HCT116 (cell line): Measurements from ENCODE around the gene LAIR1. TPM values are rescaled to one million over a fixed set of nuclear protein-coding genes. Genes with fewer than 3 reads are reported as not detected.

ENCODE experiments used
- ATAC-seq: fragments of 200-7000 bp; cut with Tn5 transposase; 2 replicates; pipeline ENCODE4 v1.9.1; 2020; ENCODE audit warnings: mild to moderate bottlenecking, moderate library complexity
- BruUV-seq: library from RNA; stranded (reverse); fragments of 400-500 nt; replicated peaks from 2 replicates; lab custom pipeline; 2021; lab: Mats Ljungman, UMichigan
- CTCF ChIA-PET: fragments of 300-600 bp; sonication (Branson Sonifier 250); formaldehyde crosslinking; loops from one replicate; lab custom pipeline; 2021; ENCODE audit warnings: antibody characterized with exemption; lab: Charles Lee
- POLR2A ChIA-PET: fragments of 300-600, 350-600 bp; sonication (Branson Sonifier 250); formaldehyde crosslinking; loops from one replicate; lab custom pipeline; 2021; ENCODE audit warnings: antibody characterized with exemption; lab: Charles Lee
- RAD21 ChIA-PET, 2 experiments: fragments of 300-600 bp; sonication (Branson Sonifier 250); formaldehyde crosslinking; loops; one replicate each; lab custom pipeline; 2023; ENCODE audit warnings: low total read pairs in 2 of 2; ENCODE audit not compliant: uncharacterized antibody in 2 of 2, unreplicated experiment in 2 of 2, low non-redundant PET in 1 of 2; lab: Charles Lee
- DNase-seq: peaks from one replicate; pipeline ENCODE4 v3.0.0-alpha.2; 2010; ENCODE audit warnings: low read depth, low spot score
- H2AFZ ChIP-seq: fragments of 200-600 bp; shearing (Covaris generic), sonication (generic); 2 replicates; pipeline ENCODE4 v1.6.1; 2017; ENCODE audit warnings: low read depth, mixed run types, mixed read lengths, antibody characterized with exemption, low read length; ENCODE audit not compliant: poor library complexity, severe bottlenecking
- H3K27ac ChIP-seq: 2 replicates; pipeline ENCODE4 v1.5.1; 2012; ENCODE audit warnings: low read depth, low read length
- H3K27me3 ChIP-seq: fragments of 200-600 bp; sonication (generic); 2 replicates; pipeline ENCODE4 v1.6.1; 2016; ENCODE audit warnings: mixed run types, low read length, mixed read lengths; ENCODE audit not compliant: insufficient read depth
- H3K36me3 ChIP-seq, 2 experiments: fragments of 200-500 bp in 1 of 2; fragments of 200-600 bp in 1 of 2; sonication (Bioruptor generic) in 1 of 2; sonication (generic) in 1 of 2; 2 replicates each; pipeline versions ENCODE4 v1.5.1 to v1.6.1; 2014 to 2016; ENCODE audit warnings: low read length in 2 of 2, inconsistent platforms in 1 of 2, mixed read lengths in 1 of 2, mixed run types in 1 of 2; ENCODE audit not compliant: insufficient read depth in 2 of 2, control insufficient read depth in 1 of 2
- H3K4me1 ChIP-seq, 2 experiments: fragments of 200-600 bp in 1 of 2; sonication (generic) in 1 of 2; 2 replicates each; pipeline versions ENCODE4 v1.5.1 to v1.6.1; 2012 to 2017; ENCODE audit warnings: low read length in 2 of 2, inconsistent platforms in 1 of 2, mild to moderate bottlenecking in 1 of 2, mixed read lengths in 1 of 2, mixed run types in 1 of 2, moderate library complexity in 1 of 2; ENCODE audit not compliant: insufficient read depth in 2 of 2, control insufficient read depth in 1 of 2
- H3K4me2 ChIP-seq: fragments of 200-600 bp; sonication (generic); 2 replicates; pipeline ENCODE4 v1.6.1; 2017; ENCODE audit warnings: mixed run types, low read length, mixed read lengths
- H3K4me3 ChIP-seq, 2 experiments: fragments of 200-600 bp in 1 of 2; sonication (generic) in 1 of 2; replicated peaks in 1 of 2; 2 replicates each; pipeline ENCODE4 v1.5.1; 2011 to 2016; ENCODE audit warnings: low read length in 2 of 2, control low read depth in 1 of 2, low read depth in 1 of 2, mild to moderate bottlenecking in 1 of 2, mixed read lengths in 1 of 2, mixed run types in 1 of 2
- H3K79me2 ChIP-seq: fragments of 200-600 bp; sonication (generic); 2 replicates; pipeline ENCODE4 v1.6.1; 2017; ENCODE audit warnings: mild to moderate bottlenecking, mixed run types, low read length, moderate library complexity, mixed read lengths; ENCODE audit not compliant: insufficient read depth
- H3K9ac ChIP-seq: fragments of 200-600 bp; sonication (generic); 2 replicates; pipeline ENCODE4 v1.6.1; 2016; ENCODE audit warnings: low read length, mixed read lengths
- H3K9me2 ChIP-seq: fragments of 200-600 bp; sonication (generic), shearing (Covaris generic); 2 replicates; pipeline ENCODE4 v1.6.1; 2017; ENCODE audit warnings: mixed run types, mild to moderate bottlenecking, moderate library complexity; ENCODE audit not compliant: insufficient read depth
- H3K9me3 ChIP-seq, 2 experiments: fragments of 200-500 bp in 1 of 2; fragments of 200-600 bp in 1 of 2; sonication (Bioruptor generic) in 1 of 2; sonication (generic) in 1 of 2; 2 replicates each; pipeline ENCODE4 v1.6.1; 2014 to 2017; ENCODE audit warnings: low read length in 2 of 2, mixed read lengths in 2 of 2, inconsistent platforms in 1 of 2, low read depth in 1 of 2, mild to moderate bottlenecking in 1 of 2, mixed run types in 1 of 2, moderate library complexity in 1 of 2; ENCODE audit not compliant: control insufficient read depth in 1 of 2, insufficient read depth in 1 of 2
- H4K20me1 ChIP-seq: fragments of 200-600 bp; sonication (generic), shearing (Covaris generic); 2 replicates; pipeline ENCODE4 v1.6.1; 2017; ENCODE audit warnings: mixed run types, mild to moderate bottlenecking, moderate library complexity; ENCODE audit not compliant: insufficient read depth
- EZH2 ChIP-seq: fragments of 200-600 bp; sonication (generic); IDR thresholded peaks from 2 replicates; pipeline ENCODE4 v1.6.1; 2017; ENCODE audit warnings: antibody characterized with exemption, mixed run types
- EZH2phosphoT487 ChIP-seq: fragments of 200-600 bp; IDR thresholded peaks from 2 replicates; pipeline ENCODE4 v1.6.1; 2018; ENCODE audit warnings: antibody characterized with exemption, borderline replicate concordance
- FOSL1 ChIP-seq: IDR thresholded peaks from 2 replicates; pipeline ENCODE4 v1.6.1; 2012; ENCODE audit warnings: low read depth
- MAX ChIP-seq: IDR thresholded peaks from 2 replicates; pipeline ENCODE4 v1.6.1; 2012
- POLR2AphosphoS5 ChIP-seq: IDR thresholded peaks from 2 replicates; pipeline ENCODE4 v1.6.1; 2011; ENCODE audit warnings: mild to moderate bottlenecking, low read depth, low read length, moderate library complexity
- RAD21 ChIP-seq: IDR thresholded peaks from 2 replicates; pipeline ENCODE4 v1.6.1; 2012; ENCODE audit warnings: low read depth, mild to moderate bottlenecking
- SIN3A ChIP-seq: IDR thresholded peaks from 2 replicates; pipeline ENCODE4 v1.6.1; 2012; ENCODE audit warnings: low read depth
- SP1 ChIP-seq: IDR thresholded peaks from 2 replicates; pipeline ENCODE4 v1.6.1; 2012; ENCODE audit warnings: low read depth
- TCF7L2 ChIP-seq: IDR thresholded peaks from 2 replicates; pipeline ENCODE4 v1.7.0; 2011; ENCODE audit warnings: borderline replicate concordance, inconsistent platforms; ENCODE audit not compliant: insufficient read depth, insufficient read length; ENCODE audit errors: extremely low read depth
- ZFX ChIP-seq: fragments of 450-650 bp; IDR thresholded peaks from 2 replicates; pipeline ENCODE4 v1.6.1; 2017
- ZNF274 ChIP-seq: fragments of 200-500 bp; sonication (Bioruptor generic); IDR thresholded peaks from 2 replicates; pipeline ENCODE4 v1.6.1; 2014; ENCODE audit warnings: mild to moderate bottlenecking, low read depth, low read length, inconsistent platforms
- intact Hi-C: fragments of 100-400 bp; cut with micrococcal nuclease; formaldehyde crosslinking; loops from 2 replicates; pipeline ENCODE4 v1.10.0; 2022
- total RNA-seq: library from RNA; stranded (reverse); gene quantifications from one replicate; pipeline ENCODE4 v1.2.1, GENCODE V29; 2021; ENCODE audit not compliant: unreplicated experiment
- TF ChIP-seq, protein P1 (sequence below): IDR thresholded peaks from 2 replicates; pipeline ENCODE4 v1.6.1; 2012

LAIR1 gene
- total RNA-seq, 1 experiment from 2014 or later: 0.89 TPM

DNA sequence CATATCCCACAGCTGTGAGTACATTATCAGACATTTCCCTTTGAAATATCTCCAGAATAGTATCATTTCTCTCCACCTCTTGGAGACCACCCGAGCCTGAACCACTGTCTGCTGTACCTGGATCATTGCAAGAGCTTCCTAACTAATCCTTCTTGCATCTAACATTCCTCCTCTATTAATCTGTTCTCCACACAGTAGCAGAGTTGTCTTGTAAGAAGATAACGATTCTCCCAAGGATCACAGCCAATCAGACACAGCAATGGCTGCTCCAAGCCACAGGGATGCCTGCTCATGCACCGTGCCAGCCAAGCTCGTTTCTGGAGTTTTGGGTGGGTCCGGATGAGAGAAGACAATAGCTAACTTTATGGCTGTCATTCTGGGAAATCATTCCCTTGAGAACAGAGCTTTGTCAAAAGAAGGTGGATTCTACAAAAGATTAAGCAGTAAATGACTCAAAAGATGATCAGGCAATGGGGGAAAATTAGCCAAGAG lies 14.5 kb upstream of the LAIR1 start:
- ChIA-PET CTCF (interaction anchor here (1.3 kb wide), 1 partner anchor 12 kb away, joined by 4 read pairs; no protein-coding TSS in a partner anchor), POLR2A (no interaction called here), RAD21 (no interaction called here)
- TF ChIP-seq RAD21: no peak
- no peak for TF ChIP-seq ZNF274
- TF ChIP-seq, protein P1, sequence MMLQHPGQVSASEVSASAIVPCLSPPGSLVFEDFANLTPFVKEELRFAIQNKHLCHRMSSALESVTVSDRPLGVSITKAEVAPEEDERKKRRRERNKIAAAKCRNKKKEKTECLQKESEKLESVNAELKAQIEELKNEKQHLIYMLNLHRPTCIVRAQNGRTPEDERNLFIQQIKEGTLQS: no peak
- TF ChIP-seq SIN3A: no peak
- TF ChIP-seq SP1: no peak
- no peak for TF ChIP-seq MAX
- TF ChIP-seq TCF7L2: no peak
- TF ChIP-seq ZFX: no peak
- no peak for TF ChIP-seq FOSL1
- no peak for TF ChIP-seq POLR2AphosphoS5
- no peak for TF ChIP-seq EZH2phosphoT487
- TF ChIP-seq EZH2: no peak
- intact Hi-C loops: no loop called here
- no peaks in the 10 kb centered on the region for H3K27me3 ChIP-seq
- H3K4me2 ChIP-seq: no peak overlapping the region
- no peak overlapping the region for H3K27ac ChIP-seq
- H3K4me3 ChIP-seq: no peak overlapping the region
- no peak overlapping the region for H2AFZ ChIP-seq
- H3K4me1 ChIP-seq: no peaks in the 10 kb centered on the region
- H3K79me2 ChIP-seq: no peaks in the 10 kb centered on the region
- H3K9me3 ChIP-seq: no peaks in the 10 kb centered on the region
- ATAC-seq (no peak), DNase-seq (no peak)
- no TSS peak for BruUV-seq
- H3K36me3 ChIP-seq: no peaks in the 10 kb centered on the region
- H3K9ac ChIP-seq: no peak overlapping the region
- no peaks in the 10 kb centered on the region for H3K9me2 ChIP-seq
- H4K20me1 ChIP-seq: no peaks in the 10 kb centered on the region
